HFF-Myc (cell line): ENCODE data around the gene FNDC7.

ENCODE experiments used
- DNase-seq: peaks from one replicate; pipeline ENCODE4 v3.0.0-alpha.2; 2011; ENCODE audit warnings: low read depth; ENCODE audit errors: extremely low read depth
- H3K4me3 ChIP-seq: replicated peaks from 2 replicates; pipeline ENCODE4 v1.5.1; 2011; ENCODE audit warnings: low read depth, mild to moderate bottlenecking, control low read depth, low read length
- CTCF ChIP-seq: IDR thresholded peaks from 2 replicates; pipeline ENCODE4 v1.5.1; 2012; ENCODE audit warnings: mild to moderate bottlenecking, low read depth, low read length, control low read depth; ENCODE audit errors: missing control alignments

Gene FNDC7

GRCh38 chr1:108719656-108720435 is 7.1 kb downstream of the FNDC7 start:
- TF ChIP-seq CTCF = no peak
- H3K4me3 ChIP-seq = no peak overlapping the region
- DNase-seq = peak; percentile 50

GRCh38 chr1:108722292-108722691 is 9.6 kb downstream of the FNDC7 start:
- TF ChIP-seq CTCF = no peak
- DNase-seq = no peak
- H3K4me3 ChIP-seq = no peak overlapping the region

- H3K4me3 ChIP-seq = no peak overlapping the region
- no peak for TF ChIP-seq CTCF
- no peak for DNase-seq
Observed at GRCh38 chr1:108725906-108726305, 13.2 kb downstream of the FNDC7 start.

- TF ChIP-seq CTCF = no peak
- H3K4me3 ChIP-seq = no peak overlapping the region
- DNase-seq = no peak
Observed at GRCh38 chr1:108728327-108728923, 15.7 kb downstream of the FNDC7 start.

GRCh38 chr1:108729481-108729880 is 16.8 kb downstream of the FNDC7 start:
- no peak for TF ChIP-seq CTCF
- DNase-seq = no peak
- H3K4me3 ChIP-seq = no peak overlapping the region

- no peak overlapping the region for H3K4me3 ChIP-seq
- TF ChIP-seq CTCF = no peak
- no peak for DNase-seq
Observed at GRCh38 chr1:108732398-108732797, 19.7 kb downstream of the FNDC7 start.
